ENCODE measurements around the gene SH3TC2. TPM values are rescaled to one million over a fixed set of nuclear protein-coding genes. Genes with fewer than 3 reads are reported as not detected.

Gene SH3TC2
- total and polyA plus RNA-seq, 4 donors: 0.28 to 3.3 (median 0.64) TPM

DNA sequence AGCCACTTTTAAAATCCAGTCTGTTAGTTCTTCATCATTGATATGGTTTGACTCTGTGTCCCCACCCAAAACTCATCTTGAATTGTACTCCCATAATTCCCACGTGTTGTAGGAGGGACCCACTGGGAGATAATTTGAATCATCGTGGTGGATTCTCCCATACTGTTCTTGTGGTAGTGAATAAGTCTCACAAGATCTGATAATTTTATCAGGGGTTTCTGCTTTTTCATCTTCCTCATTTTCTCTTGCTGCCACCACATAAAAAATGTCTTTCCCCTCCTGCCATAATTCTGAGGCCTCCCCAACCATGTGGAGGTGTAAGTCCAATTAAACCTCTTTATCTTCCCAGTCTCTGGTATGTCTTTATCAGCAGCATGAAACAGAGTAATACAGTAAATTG lies 26.9 kb upstream of the SH3TC2 start:
- Histone ChIP-seq H3K27ac (ENCODE audit: low read depth in 1 of 2, low read length in 1 of 2) (no peak overlapping the region), H3K4me1 (ENCODE audit: control insufficient read depth in 5 of 5, insufficient read depth in 5 of 5, low read length in 5 of 5) (peaks cover 0 to 3% (median 0%) of the 10 kb centered on the region in 5 donors), H3K9ac (ENCODE audit: insufficient read depth in 1 of 2, low read length in 2 of 2) (no peak overlapping the region), H3K9me3 (ENCODE audit: control insufficient read depth in 4 of 4, insufficient read depth in 3 of 4, low read length in 3 of 4) (peaks cover 0 to 3% (median 0%) of the 10 kb centered on the region in 4 donors), H3K36me3 (ENCODE audit: control insufficient read depth in 4 of 4, insufficient read depth in 4 of 4, low read length in 4 of 4) (no peaks in the 10 kb centered on the region), H3K27me3 (ENCODE audit: control insufficient read depth in 3 of 3, insufficient read depth in 3 of 3, low read length in 2 of 3) (no peaks in the 10 kb centered on the region), H3K4me3 (no peak overlapping the region)
- TF ChIP-seq CTCF (IDR thresholded peaks at IDR 0.05; ENCODE audit: control extremely low read depth, extremely low read depth): no peak
- 40 to 50% methylated on average over 2 of the region's 2 CpGs for WGBS, 2 donors
- DNase-seq (no peak), ATAC-seq (ENCODE audit: insufficient read depth, low FRiP score) (no peak)

DNA sequence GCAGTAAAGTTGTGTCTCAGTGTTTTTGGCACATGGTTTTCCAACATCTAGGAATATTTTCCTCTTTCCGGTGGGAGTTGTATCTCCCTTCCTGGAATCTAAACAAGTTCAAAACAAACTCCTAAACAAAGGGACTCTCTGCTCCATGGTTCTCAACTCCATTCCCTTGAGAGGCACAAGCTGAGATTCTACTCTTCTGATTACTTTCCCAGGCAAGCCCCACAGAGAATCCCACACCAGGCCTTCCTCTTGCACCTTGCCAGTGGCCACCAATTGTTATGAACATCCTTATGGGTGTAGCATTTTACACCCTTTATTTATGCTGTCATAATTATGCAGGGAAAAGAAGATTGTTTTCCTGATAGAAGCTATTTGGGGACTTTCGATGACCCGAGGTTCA lies 25.8 kb upstream of the SH3TC2 start:
- DNase-seq (no peak), ATAC-seq (ENCODE audit: insufficient read depth, low FRiP score) (no peak)
- H3K4me1 ChIP-seq (ENCODE audit: control insufficient read depth in 5 of 5, insufficient read depth in 5 of 5, low read length in 5 of 5): peaks cover 0 to 3% (median 0%) of the 10 kb centered on the region in 5 donors
- H3K36me3 ChIP-seq (ENCODE audit: control insufficient read depth in 4 of 4, insufficient read depth in 4 of 4, low read length in 4 of 4): no peaks in the 10 kb centered on the region
- no peak overlapping the region for H3K27ac ChIP-seq (ENCODE audit: low read depth in 1 of 2, low read length in 1 of 2)
- H3K27me3 ChIP-seq (ENCODE audit: control insufficient read depth in 3 of 3, insufficient read depth in 3 of 3, low read length in 2 of 3): no peaks in the 10 kb centered on the region
- peaks cover 0 to 3% (median 0%) of the 10 kb centered on the region in 4 donors for H3K9me3 ChIP-seq (ENCODE audit: control insufficient read depth in 4 of 4, insufficient read depth in 3 of 4, low read length in 3 of 4)
- no peak for TF ChIP-seq CTCF (IDR thresholded peaks at IDR 0.05; ENCODE audit: control extremely low read depth, extremely low read depth)
- no peak overlapping the region for H3K9ac ChIP-seq (ENCODE audit: insufficient read depth in 1 of 2, low read length in 2 of 2)
- WGBS, 2 donors: 75 to 93% methylated on average over 3 of the region's 3 CpGs
- no peak overlapping the region for H3K4me3 ChIP-seq

- no peak for TF ChIP-seq CTCF (IDR thresholded peaks at IDR 0.05; ENCODE audit: control extremely low read depth, extremely low read depth)
- H3K4me1 ChIP-seq (ENCODE audit: control insufficient read depth in 5 of 5, insufficient read depth in 5 of 5, low read length in 5 of 5): peaks cover 0 to 3% (median 0%) of the 10 kb centered on the region in 5 donors
- H3K9me3 ChIP-seq (ENCODE audit: control insufficient read depth in 4 of 4, insufficient read depth in 3 of 4, low read length in 3 of 4): peaks cover 0 to 3% (median 0%) of the 10 kb centered on the region in 4 donors
- 76% methylated on average over 5 of the region's 5 CpGs for WGBS, 2 donors
- no peak overlapping the region for H3K9ac ChIP-seq (ENCODE audit: insufficient read depth in 1 of 2, low read length in 2 of 2)
- no peaks in the 10 kb centered on the region for H3K27me3 ChIP-seq (ENCODE audit: control insufficient read depth in 3 of 3, insufficient read depth in 3 of 3, low read length in 2 of 3)
- DNase-seq: no peak
- H3K27ac ChIP-seq (ENCODE audit: low read depth in 1 of 2, low read length in 1 of 2): no peak overlapping the region
- H3K36me3 ChIP-seq (ENCODE audit: control insufficient read depth in 4 of 4, insufficient read depth in 4 of 4, low read length in 4 of 4): no peaks in the 10 kb centered on the region
- no peak for ATAC-seq (ENCODE audit: insufficient read depth, low FRiP score)
- no peak overlapping the region for H3K4me3 ChIP-seq
These were observed 21.0 kb upstream of the SH3TC2 start for GRCh38 chr5:149083846-149084245.

GRCh38 chr5:149082271-149082670 lies 19.4 kb upstream of the SH3TC2 start:
- no peaks in the 10 kb centered on the region for H3K27me3 ChIP-seq (ENCODE audit: control insufficient read depth in 3 of 3, insufficient read depth in 3 of 3, low read length in 2 of 3)
- TF ChIP-seq CTCF (IDR thresholded peaks at IDR 0.05; ENCODE audit: control extremely low read depth, extremely low read depth): no peak
- no peak overlapping the region for H3K4me3 ChIP-seq
- H3K27ac ChIP-seq (ENCODE audit: low read depth in 1 of 2, low read length in 1 of 2): no peak overlapping the region
- no peaks in the 10 kb centered on the region for H3K36me3 ChIP-seq (ENCODE audit: control insufficient read depth in 4 of 4, insufficient read depth in 4 of 4, low read length in 4 of 4)
- H3K9me3 ChIP-seq (ENCODE audit: control insufficient read depth in 4 of 4, insufficient read depth in 3 of 4, low read length in 3 of 4): no peaks in the 10 kb centered on the region
- H3K9ac ChIP-seq (ENCODE audit: insufficient read depth in 1 of 2, low read length in 2 of 2): no peak overlapping the region
- no peaks in the 10 kb centered on the region for H3K4me1 ChIP-seq (ENCODE audit: control insufficient read depth in 5 of 5, insufficient read depth in 5 of 5, low read length in 5 of 5)
- DNase-seq: no peak
- ATAC-seq (ENCODE audit: insufficient read depth, low FRiP score): no peak

Measured in lung (tissue), 12 donors.